Keratinocyte (primary cell): ENCODE measurements around the gene RGS10.

ENCODE experiments used
- CTCF ChIP-seq, 3 experiments: IDR thresholded peaks in 1 of 3; conservative IDR thresholded peaks in 1 of 3; optimal IDR thresholded peaks in 1 of 3; 2 replicates in 2 of 3; 3 replicates in 1 of 3; pipeline versions ENCODE3 to v1.5.1; 2011; ENCODE audit warnings: low read length in 3 of 3, mild to moderate bottlenecking in 3 of 3, moderate library complexity in 2 of 3, control low read depth in 1 of 3, inconsistent platforms in 1 of 3; ENCODE audit not compliant: insufficient read depth in 2 of 3; ENCODE audit errors: extremely low read depth in 1 of 3
- EZH2 ChIP-seq: IDR thresholded peaks from one replicate; pipeline ENCODE4 v1.6.1; 2012; ENCODE audit warnings: inconsistent platforms, mild to moderate bottlenecking, low read length, moderate library complexity

- TF ChIP-seq CTCF (optimal IDR thresholded peaks at IDR 0.05 in 1 of 3, IDR thresholded peaks at IDR 0.05 in 1 of 3, conservative IDR thresholded peaks at IDR 0.05 in 1 of 3; ENCODE audit: extremely low read depth in 1 of 3, insufficient read depth in 2 of 3, low read length in 3 of 3) (no peak), EZH2 (no peak)
Observed at GRCh38 chr10:119493155-119493554, 49.4 kb downstream of the RGS10 start.
